HEK293 (cell line): Measurements from ENCODE around the gene DUSP22.

Experiments
- CTCF ChIA-PET: fragments of 350-600 bp; formaldehyde crosslinking; extraction: SDS; loops from one replicate; lab custom pipeline; 2021; ENCODE audit warnings: antibody characterized with exemption; lab: Yijun Ruan, JAX
- POLR2A ChIA-PET: fragments of 300-600 bp; formaldehyde crosslinking; extraction: SDS; loops from one replicate; lab custom pipeline; 2020; ENCODE audit warnings: antibody characterized with exemption, inconsistent platforms; lab: Yijun Ruan, JAX
- H3K27ac ChIP-seq: fragments of 200-500 bp; sonication (Bioruptor generic); 2 replicates; pipeline ENCODE4 v1.5.1; 2014; ENCODE audit warnings: low read depth, low read length, control low read depth, inconsistent platforms; ENCODE audit errors: extremely low read depth
- H3K36me3 ChIP-seq, 2 experiments: fragments of 200-500 bp in 1 of 2; sonication (Bioruptor generic) in 1 of 2; 1 replicate in 1 of 2; 2 replicates in 1 of 2; pipeline ENCODE4 v1.5.1; 2014 to 2017; ENCODE audit warnings: inconsistent platforms in 2 of 2, low read length in 2 of 2; ENCODE audit not compliant: control insufficient read depth in 2 of 2, insufficient read depth in 1 of 2
- H3K4me1 ChIP-seq: fragments of 200-500 bp; sonication (Bioruptor generic); 2 replicates; pipeline ENCODE4 v1.5.1; 2014; ENCODE audit warnings: mild to moderate bottlenecking, low read length, inconsistent platforms; ENCODE audit not compliant: control insufficient read depth, insufficient read depth
- H3K4me3 ChIP-seq: 2 replicates; pipeline ENCODE4 v1.5.1; 2011; ENCODE audit warnings: low read depth, mild to moderate bottlenecking, control low read depth, low read length, moderate library complexity
- H3K9me3 ChIP-seq: fragments of 200-500 bp; sonication (Bioruptor generic); 2 replicates; pipeline ENCODE4 v1.5.1; 2014; ENCODE audit warnings: low read depth, low read length, inconsistent platforms; ENCODE audit not compliant: control insufficient read depth, insufficient read depth
- IKZF3 ChIP-seq: fragments of 450-650 bp; IDR thresholded peaks from 2 replicates; pipeline ENCODE4 v1.5.0; 2018; ENCODE audit warnings: missing biosample characterization, mild to moderate bottlenecking, missing genetic modification characterization, moderate library complexity
- KLF7 ChIP-seq: fragments of 450-650 bp; formaldehyde crosslinking; IDR thresholded peaks from 2 replicates; pipeline ENCODE4 v1.5.1; 2016; ENCODE audit warnings: missing biosample characterization, missing genetic modification characterization, borderline replicate concordance
- REST ChIP-seq: fragments of 450-650 bp; formaldehyde crosslinking; IDR thresholded peaks from 2 replicates; pipeline ENCODE4 v1.5.1; 2016; ENCODE audit warnings: missing biosample characterization, missing genetic modification characterization
- ZFP3 ChIP-seq: fragments of 450-650 bp; formaldehyde crosslinking; IDR thresholded peaks from 2 replicates; pipeline ENCODE4 v1.5.1; 2016; ENCODE audit warnings: low read depth, missing biosample characterization, missing genetic modification characterization
- ZIC2 ChIP-seq: fragments of 450-650 bp; formaldehyde crosslinking; IDR thresholded peaks from 2 replicates; pipeline ENCODE4 v1.5.1; 2016; ENCODE audit warnings: missing biosample characterization, missing genetic modification characterization
- ZNF175 ChIP-seq: fragments of 450-650 bp; formaldehyde crosslinking; IDR thresholded peaks from 2 replicates; pipeline ENCODE4 v1.5.1; 2016; ENCODE audit warnings: missing biosample characterization, missing genetic modification characterization
- ZNF18 ChIP-seq: fragments of 450-650 bp; formaldehyde crosslinking; IDR thresholded peaks from 2 replicates; pipeline ENCODE4 v1.5.1; 2016; ENCODE audit warnings: missing biosample characterization, missing genetic modification characterization
- ZNF214 ChIP-seq: fragments of 450-650 bp; formaldehyde crosslinking; IDR thresholded peaks from 2 replicates; pipeline ENCODE4 v1.5.1; 2017; ENCODE audit warnings: missing biosample characterization, mild to moderate bottlenecking, missing genetic modification characterization, borderline replicate concordance
- ZNF239 ChIP-seq: fragments of 450-650 bp; formaldehyde crosslinking; IDR thresholded peaks from 2 replicates; pipeline ENCODE4 v1.5.1; 2016; ENCODE audit warnings: missing biosample characterization, missing genetic modification characterization
- ZNF248 ChIP-seq: fragments of 450-650 bp; formaldehyde crosslinking; IDR thresholded peaks from 2 replicates; pipeline ENCODE4 v1.5.1; 2017; ENCODE audit warnings: missing biosample characterization, missing genetic modification characterization
- ZNF324 ChIP-seq: fragments of 450-650 bp; formaldehyde crosslinking; IDR thresholded peaks from 2 replicates; pipeline ENCODE4 v1.5.1; 2016; ENCODE audit warnings: missing biosample characterization, missing genetic modification characterization
- ZNF404 ChIP-seq: fragments of 450-650 bp; formaldehyde crosslinking; IDR thresholded peaks from 2 replicates; pipeline ENCODE4 v1.5.1; 2017; ENCODE audit warnings: missing biosample characterization, missing genetic modification characterization
- ZNF449 ChIP-seq: fragments of 450-650 bp; formaldehyde crosslinking; IDR thresholded peaks from 2 replicates; pipeline ENCODE4 v1.5.1; 2017; ENCODE audit warnings: missing biosample characterization, mild to moderate bottlenecking, missing genetic modification characterization, moderate library complexity
- ZNF555 ChIP-seq: fragments of 450-650 bp; formaldehyde crosslinking; conservative IDR thresholded peaks from 2 replicates; pipeline ENCODE4 v1.5.1; 2017; ENCODE audit warnings: missing biosample characterization, mild to moderate bottlenecking, missing genetic modification characterization, inconsistent platforms
- ZNF621 ChIP-seq: fragments of 450-650 bp; formaldehyde crosslinking; IDR thresholded peaks from 2 replicates; pipeline ENCODE4 v1.5.1; 2017; ENCODE audit warnings: missing biosample characterization, missing genetic modification characterization
- ZNF626 ChIP-seq: fragments of 450-650 bp; sonication (Bioruptor Pico); formaldehyde crosslinking; IDR thresholded peaks from 2 replicates; pipeline ENCODE4 v1.5.1; 2018; ENCODE audit warnings: missing biosample characterization, missing genetic modification characterization, inconsistent platforms
- ZNF704 ChIP-seq: fragments of 450-650 bp; formaldehyde crosslinking; IDR thresholded peaks from 2 replicates; pipeline ENCODE4 v1.5.1; 2016; ENCODE audit warnings: missing biosample characterization, missing genetic modification characterization
- ZNF785 ChIP-seq: fragments of 450-650 bp; formaldehyde crosslinking; IDR thresholded peaks from 2 replicates; pipeline ENCODE4 v1.5.1; 2016; ENCODE audit warnings: missing biosample characterization, missing genetic modification characterization
- ZSCAN23 ChIP-seq: fragments of 450-650 bp; formaldehyde crosslinking; IDR thresholded peaks from 2 replicates; pipeline ENCODE4 v1.5.1; 2016; ENCODE audit warnings: missing biosample characterization, missing genetic modification characterization

The DUSP22 gene

GRCh38 chr6:357791-358341 is 65.6 kb downstream of the DUSP22 start (continued):
- TF ChIP-seq KLF7 (tag by site-specific recombination), result no peak
- TF ChIP-seq ZIC2 (tag by site-specific recombination), result no peak
- no peak for TF ChIP-seq IKZF3 (tag by site-specific recombination)
- no peak for TF ChIP-seq ZNF214 (tag by site-specific recombination)
- no peak for TF ChIP-seq ZNF626
- no peak for TF ChIP-seq REST
- TF ChIP-seq ZNF449 (tag by site-specific recombination), result no peak
- no peak for TF ChIP-seq ZNF785 (tag by site-specific recombination)
- TF ChIP-seq ZNF239 (tag by site-specific recombination), result no peak
- no peak for TF ChIP-seq ZFP3 (tag by site-specific recombination)

GRCh38 chr6:358432-358831 is 66.1 kb downstream of the DUSP22 start:
- H3K27ac ChIP-seq, result no peak overlapping the region
- no peaks in the 10 kb centered on the region for H3K9me3 ChIP-seq
- POLR2A ChIA-PET, result no interaction called here
- no peak for TF ChIP-seq ZNF704 (tag by site-specific recombination)
- TF ChIP-seq ZNF248 (tag by site-specific recombination), result no peak
- TF ChIP-seq ZNF404 (tag by site-specific recombination), result no peak
- no peak for TF ChIP-seq ZNF175 (tag by site-specific recombination)
- no peak for TF ChIP-seq ZNF18 (tag by site-specific recombination)
- H3K36me3 ChIP-seq, result no peaks in the 10 kb centered on the region
- CTCF ChIA-PET, result interaction anchor here (0.6 kb wide), 1 partner anchor 191 kb away, joined by 3 read pairs; no protein-coding TSS in a partner anchor
- 0 out of 2 replicates have a peak, but pooled peaks cover 3% of the 10 kb centered on the region for H3K4me1 ChIP-seq
- H3K4me3 ChIP-seq, result no peak overlapping the region

GRCh38 chr6:358847-359246 is 66.6 kb downstream of the DUSP22 start:
- H3K4me1 ChIP-seq, result 0 out of 2 replicates have a peak, but pooled peaks cover 3% of the 10 kb centered on the region
- H3K4me3 ChIP-seq, result no peak overlapping the region
- TF ChIP-seq ZSCAN23 (tag by site-specific recombination) (no peak), ZNF555 (tag by site-specific recombination) (no peak), ZNF621 (tag by site-specific recombination) (no peak), ZNF324 (tag by site-specific recombination) (no peak)
- ChIA-PET CTCF (no interaction called here), POLR2A (no interaction called here)
- H3K27ac ChIP-seq, result no peak overlapping the region
- no peaks in the 10 kb centered on the region for H3K36me3 ChIP-seq
- no peaks in the 10 kb centered on the region for H3K9me3 ChIP-seq
